HepG2 (cell line): ENCODE data around the gene GTF3C5. TPM values are rescaled to one million over a fixed set of nuclear protein-coding genes. Genes with fewer than 3 reads are reported as not detected.
"Not testable (repeated sequence)": the region's sequence is repeated elsewhere in the genome, so short reads cannot be mapped to it uniquely, and the experiment has no call there.

Experiments used
- ATAC-seq: fragments of 200-7000 bp; cut with Tn5 transposase; 3 replicates; pipeline ENCODE4 v1.9.1; 2020; ENCODE audit warnings: mild to moderate bottlenecking, moderate library complexity
- BruUV-seq: library from RNA; stranded (reverse); fragments of 400-500 nt; replicated peaks from 2 replicates; lab custom pipeline; 2021; lab: Mats Ljungman, UMichigan
- CTCF ChIA-PET: fragments of 300-600 bp; formaldehyde crosslinking; extraction: SDS; loops from one replicate; lab custom pipeline; 2021; ENCODE audit warnings: low total read pairs, inconsistent platforms, low intra/inter-chr PET ratio; lab: Yijun Ruan, JAX
- POLR2A ChIA-PET: fragments of 350-600 bp; sonication (Branson Sonifier 250); formaldehyde crosslinking; loops from one replicate; lab custom pipeline; 2020; ENCODE audit warnings: antibody characterized with exemption, inconsistent platforms; lab: Yijun Ruan, JAX
- DNase-seq: peaks from one replicate; pipeline ENCODE4 v3.0.0-alpha.2; 2015; ENCODE audit warnings: low spot score
- FAIRE-seq: peaks from 3 replicates; lab custom pipeline; 2011; peaks lifted over from hg19 to GRCh38; lab: Jason Lieb, UNC
- H2AFZ ChIP-seq: one replicate; pipeline ENCODE4 v1.6.1; 2011; ENCODE audit warnings: low read length, inconsistent platforms
- H3K27ac ChIP-seq: fragments of 300-600 bp; 3 replicates; pipeline ENCODE4 v1.8.0; 2011; ENCODE audit warnings: mixed run types, mild to moderate bottlenecking, mixed read lengths, low read length, inconsistent platforms; ENCODE audit not compliant: insufficient read depth; ENCODE audit errors: extremely low read length
- H3K27me3 ChIP-seq, 2 experiments: fragments of 200-600 bp in 1 of 2; 2 replicates in 1 of 2; 3 replicates in 1 of 2; pipeline versions ENCODE4 v1.6.0 to v1.8.0; 2011; ENCODE audit warnings: low read length in 2 of 2, mild to moderate bottlenecking in 2 of 2, moderate library complexity in 2 of 2, inconsistent platforms in 1 of 2; ENCODE audit not compliant: insufficient read depth in 2 of 2, control insufficient read depth in 1 of 2
- H3K36me3 ChIP-seq, 2 experiments: fragments of 200-600 bp in 1 of 2; replicated peaks in 1 of 2; 2 replicates in 1 of 2; 3 replicates in 1 of 2; pipeline versions ENCODE4 v1.5.1 to v1.8.0; 2011; ENCODE audit warnings: low read length in 2 of 2, inconsistent platforms in 1 of 2; ENCODE audit not compliant: insufficient read depth in 2 of 2, control insufficient read depth in 1 of 2
- H3K4me1 ChIP-seq: 2 replicates; pipeline ENCODE4 v1.5.1; 2012; ENCODE audit warnings: low read length, inconsistent platforms; ENCODE audit not compliant: insufficient read depth
- H3K4me2 ChIP-seq: 2 replicates; pipeline ENCODE4 v1.6.0; 2011; ENCODE audit warnings: low read depth, low read length, inconsistent platforms
- H3K4me3 ChIP-seq, 3 experiments: fragments of 200-600 bp in 1 of 3; sonication (generic), shearing (Covaris generic) in 1 of 3; replicated peaks in 1 of 3; 2 replicates each; pipeline ENCODE4 v1.5.1; 2011 to 2016; ENCODE audit warnings: low read length in 3 of 3, inconsistent platforms in 2 of 3, low read depth in 2 of 3, mild to moderate bottlenecking in 2 of 3, control low read depth in 1 of 3, mixed read lengths in 1 of 3; ENCODE audit not compliant: insufficient read depth in 1 of 3
- H3K79me2 ChIP-seq: one replicate; pipeline ENCODE4 v1.6.1; 2011; ENCODE audit warnings: low read length, inconsistent platforms; ENCODE audit not compliant: insufficient read depth
- H3K9ac ChIP-seq: 2 replicates; pipeline ENCODE4 v1.6.0; 2011; ENCODE audit warnings: mild to moderate bottlenecking, low read depth, low read length, inconsistent platforms; ENCODE audit not compliant: insufficient read depth
- H3K9me3 ChIP-seq: 2 replicates; pipeline ENCODE4 v1.5.1; 2012; ENCODE audit warnings: mild to moderate bottlenecking, low read length
- H4K20me1 ChIP-seq: 2 replicates; pipeline ENCODE4 v1.6.0; 2011; ENCODE audit warnings: inconsistent platforms, mild to moderate bottlenecking, low read length, moderate library complexity; ENCODE audit not compliant: insufficient read depth
- ZBTB33 ChIP-seq: sonication (generic); formaldehyde crosslinking; IDR thresholded peaks from 2 replicates; pipeline ENCODE4 v1.4.0; 2020; ENCODE audit warnings: missing genetic modification reagents
- WGBS: methylation state at CpG from one replicate; pipeline ENCODE4 v1.1.6; 2017; ENCODE audit warnings: low lambda C conversion rate; 5-methylcytosine and 5-hydroxymethylcytosine counted together
- in situ Hi-C: cut with HindIII; loops from 2 replicates; pipeline ENCODE4 v1.10.0; 2017; ENCODE audit warnings: low pct_unique_long_range_greater_than_20kb; ENCODE audit not compliant: extremely low pct_ligation_motif_present
- intact Hi-C: fragments of 100-400 bp; cut with micrococcal nuclease; formaldehyde crosslinking; loops from one replicate; pipeline ENCODE4 v1.10.0; 2022; ENCODE audit not compliant: unreplicated experiment
- polyA plus RNA-seq, 8 experiments: library from polyadenylated mRNA; depleted of rRNA in 3 of 8; stranded (reverse) in 7 of 8; unstranded in 1 of 8; fragments of >200 nt; fragmentation: Illumina TruSeq in 4 of 8; extraction: Trizol in 4 of 8; gene quantifications; 2 replicates each; pipeline versions ENCODE4 v1.2.1 to v1.2.3, GENCODE V29; 2011 to 2016; ENCODE audit warnings: low read depth in 4 of 8, missing spikeins in 1 of 8, mixed read lengths in 1 of 8; ENCODE audit not compliant: insufficient read depth in 1 of 8
- total RNA-seq, 5 experiments: library from RNA; depleted of rRNA; stranded (reverse); fragments of >200 nt; fragmentation: Illumina TruSeq; extraction: Trizol; gene quantifications; 2 replicates each; pipeline ENCODE4 v1.2.3, GENCODE V29; 2016; ENCODE audit warnings: low read depth in 1 of 5

Gene GTF3C5
- total and polyA plus RNA-seq, 2 of the 13 experiments (the other 11 are each of a cell fraction or from before 2014, with no cell fraction given): 66.9 to 92.6 TPM

GRCh38 chr9:133061764-133062145 lies 31.0 kb downstream of the GTF3C5 start, which contains the start of gene CEL:
Gene CEL, plus strand, starts transcription at chr9:133061981. Its CDS starts 22 bp downstream, at chr9:133062003.
- BruUV-seq, H4K20me1 ChIP-seq, in situ Hi-C loops, H3K9me3 ChIP-seq, CTCF ChIA-PET, POLR2A ChIA-PET, H2AFZ ChIP-seq, intact Hi-C loops, H3K79me2 ChIP-seq, H3K27me3 ChIP-seq, H3K4me3 ChIP-seq, H3K36me3 ChIP-seq, H3K4me2 ChIP-seq: not testable (repeated sequence)
- FAIRE-seq (peak; percentile 43), ATAC-seq (peak; percentile 57), DNase-seq (peak; percentile 21)
- 0 out of 2 replicates have a peak within 1 kb of the TSS, but pooled peaks have one; percentile 34 for H3K9ac ChIP-seq
- H3K27ac ChIP-seq: peak within 1 kb of the TSS; percentile 44
- H3K4me1 ChIP-seq: peaks cover 34% of the 10 kb centered on the region
- 0 out of 2 replicates have a peak, but pooled peaks have one; percentile 15 for TF ChIP-seq ZBTB33 (CRISPR knock-in tag)
- WGBS: 0% methylated on average over 1 of the region's 9 CpGs

DNA sequence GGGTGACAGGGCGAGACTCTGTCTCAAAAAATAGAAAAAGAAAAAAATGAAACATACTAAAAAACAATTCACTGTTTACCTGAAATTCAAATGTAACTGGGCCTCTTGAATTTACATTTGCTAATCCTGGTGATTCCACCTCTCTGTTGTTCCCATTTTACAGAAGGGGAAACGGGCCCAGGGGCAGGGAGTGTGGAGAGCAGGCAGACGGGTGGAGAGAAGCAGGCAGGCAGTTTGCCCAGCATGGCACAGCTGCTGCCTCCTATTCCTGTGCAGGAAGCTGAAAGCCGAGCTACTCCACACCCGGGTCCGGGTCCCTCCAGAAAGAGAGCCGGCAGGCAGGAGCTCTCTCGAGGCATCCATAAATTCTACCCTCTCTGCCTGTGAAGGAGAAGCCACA lies 31.8 kb downstream of the GTF3C5 start:
- H3K4me2 ChIP-seq, H3K9ac ChIP-seq, FAIRE-seq, POLR2A ChIA-PET, H3K27me3 ChIP-seq, H3K27ac ChIP-seq, intact Hi-C loops, CTCF ChIA-PET, H3K9me3 ChIP-seq, in situ Hi-C loops, BruUV-seq, H4K20me1 ChIP-seq, H2AFZ ChIP-seq, H3K79me2 ChIP-seq, H3K36me3 ChIP-seq, ATAC-seq, H3K4me3 ChIP-seq, DNase-seq: not testable (repeated sequence)
- 64% methylated on average over 4 of the region's 8 CpGs for WGBS
- peaks cover 34% of the 10 kb centered on the region for H3K4me1 ChIP-seq
